Esophagus muscularis mucosa (tissue), 4 donors: ENCODE measurements around the gene DGAT2. TPM values are rescaled to one million over a fixed set of nuclear protein-coding genes. Genes with fewer than 3 reads are reported as not detected.
A peak's percentile ranks its signal among the peaks of the same experiment; 100 is the strongest.

Source experiments
- DNase-seq: peaks from one replicate; pipeline ENCODE4 v3.0.0-alpha.2; 2017; ENCODE audit errors: extremely low spot score
- H3K27ac ChIP-seq, 4 donors: fragments of 200-600 bp; sonication (generic); replicated peaks in 1 of 4; 1 replicate in 3 of 4; 2 replicates in 1 of 4; pipeline ENCODE4 v1.5.1; 2016 to 2019; ENCODE audit warnings: mild to moderate bottlenecking in 1 of 4
- H3K27me3 ChIP-seq, 4 donors: fragments of 200-600 bp; sonication (generic); one replicate each; pipeline versions ENCODE4 v1.5.1 to v1.6.0; 2016 to 2019
- H3K36me3 ChIP-seq, 4 donors: fragments of 200-600 bp; sonication (generic); one replicate each; pipeline ENCODE4 v1.5.1; 2016 to 2019
- H3K4me1 ChIP-seq, 4 donors: fragments of 200-600 bp; sonication (generic); one replicate each; pipeline ENCODE4 v1.5.1; 2016 to 2019
- H3K4me3 ChIP-seq, 4 donors: fragments of 200-600 bp; sonication (generic); 1 replicate in 2 of 4; 2 replicates in 2 of 4; pipeline ENCODE4 v1.5.1; 2016 to 2019; ENCODE audit warnings: mild to moderate bottlenecking in 4 of 4, moderate library complexity in 1 of 4
- H3K9me3 ChIP-seq, 4 donors: fragments of 200-600 bp; sonication (generic); 1 replicate in 3 of 4; 2 replicates in 1 of 4; pipeline ENCODE4 v1.5.1; 2016 to 2019
- CTCF ChIP-seq, 3 experiments: fragments of 200-600 bp in 2 of 3; fragments of 450-650 bp in 1 of 3; sonication (generic) in 2 of 3; IDR thresholded peaks; one replicate each; pipeline ENCODE4 v1.5.1; 2017 to 2019; ENCODE audit warnings: antibody characterized with exemption in 3 of 3, mild to moderate bottlenecking in 2 of 3, moderate library complexity in 1 of 3
- EP300 ChIP-seq: sonication (generic); formaldehyde crosslinking; IDR thresholded peaks from one replicate; pipeline ENCODE4 v1.6.1; 2017; ENCODE audit warnings: antibody characterized with exemption
- POLR2A ChIP-seq: fragments of 450-650 bp; IDR thresholded peaks from one replicate; pipeline ENCODE4 v1.6.1; 2017; ENCODE audit warnings: antibody characterized with exemption, moderate library complexity, mild to moderate bottlenecking, low read depth
- POLR2AphosphoS5 ChIP-seq, 2 donors: sonication (generic); formaldehyde crosslinking; IDR thresholded peaks; one replicate each; pipeline ENCODE4 v1.6.1; 2017; ENCODE audit warnings: antibody characterized with exemption in 2 of 2
- WGBS: methylation state at CpG from one replicate; pipeline ENCODE4 v1.1.5; 2018; 5-methylcytosine and 5-hydroxymethylcytosine counted together
- intact Hi-C: fragments of 100-400 bp; cut with DNase I; formaldehyde crosslinking; loops from one replicate; pipeline ENCODE4 v1.15.1; 2023
- total RNA-seq, 4 donors: library from RNA; depleted of rRNA; stranded (reverse); fragments of >200 nt; gene quantifications; one replicate each; pipeline versions ENCODE4 v1.1.0 to v1.2.1, GENCODE V29; 2016

The DGAT2 gene
- total RNA-seq, 4 donors from 2014 or later: 0.83 to 6.5 (median 2.0) TPM

- Histone ChIP-seq H3K9me3 (no peaks in the 10 kb centered on the region), H3K4me1 (peaks cover 23 to 49% (median 45%) of the 10 kb centered on the region in 4 donors), H3K4me3 (peak within 1 kb of the TSS; percentile 87 to 100 (median 93)), H3K27ac (peak within 1 kb of the TSS; percentile 94 to 99 (median 96)), H3K27me3 (no peaks in the 10 kb centered on the region), H3K36me3 (no peaks in the 10 kb centered on the region)
- DNase-seq: peak; percentile 100
- intact Hi-C loops: no loop called here
- WGBS: 0% methylated on average over 14 of the region's 39 CpGs
- TF ChIP-seq POLR2A (peak; percentile 79), POLR2AphosphoS5 (IDR thresholded peaks at IDR 0.05) (peak; percentile 85 to 96), CTCF (IDR thresholded peaks at IDR 0.05) (peak in 2 of 3 experiments; percentile 9 to 22), EP300 (no peak)
Observed at GRCh38 chr11:75814677-75815344, 46.2 kb downstream of the DGAT2 start, which contains the start of gene UVRAG. UVRAG (plus strand) TSS chr11:75815210; CDS start chr11:75815408, 198 bp downstream.

GRCh38 chr11:75815345-75816168 is 47.0 kb downstream of the DGAT2 start:
- no peaks in the 10 kb centered on the region for H3K27me3 ChIP-seq
- peaks cover 23 to 54% (median 49%) of the 10 kb centered on the region in 4 donors for H3K4me1 ChIP-seq
- no peaks in the 10 kb centered on the region for H3K36me3 ChIP-seq
- WGBS: 1% methylated on average over 23 of the region's 60 CpGs
- intact Hi-C loops: no loop called here
- TF ChIP-seq POLR2A (no peak), EP300 (no peak), POLR2AphosphoS5 (IDR thresholded peaks at IDR 0.05) (no peak), CTCF (IDR thresholded peaks at IDR 0.05) (no peak)
- peak overlapping the region; percentile 94 to 99 (median 96) for H3K27ac ChIP-seq
- H3K9me3 ChIP-seq: no peaks in the 10 kb centered on the region
- DNase-seq: no peak
- H3K4me3 ChIP-seq: peak overlapping the region; percentile 87 to 100 (median 93)

- TF ChIP-seq CTCF (IDR thresholded peaks at IDR 0.05): no peak
- no peak for TF ChIP-seq EP300
- TF ChIP-seq POLR2AphosphoS5 (IDR thresholded peaks at IDR 0.05): peak in 1 of 2 donors; percentile 4
- no peak for TF ChIP-seq POLR2A
- H3K4me3 ChIP-seq: peak overlapping the region; percentile 87 to 100 (median 93)
- 19% methylated on average over 6 of the region's 6 CpGs for WGBS
- DNase-seq: no peak
- H3K36me3 ChIP-seq: no peaks in the 10 kb centered on the region
- H3K4me1 ChIP-seq: peaks cover 23 to 62% (median 58%) of the 10 kb centered on the region in 4 donors
- H3K9me3 ChIP-seq: no peaks in the 10 kb centered on the region
- no peaks in the 10 kb centered on the region for H3K27me3 ChIP-seq
- intact Hi-C loops: no loop called here
- H3K27ac ChIP-seq: peak overlapping the region; percentile 94 to 99 (median 96)
Observed at GRCh38 chr11:75816561-75817239, 48.1 kb downstream of the DGAT2 start.

GRCh38 chr11:75820645-75821044 is 52.1 kb downstream of the DGAT2 start:
- H3K4me1 ChIP-seq: peaks cover 26 to 88% (median 78%) of the 10 kb centered on the region in 4 donors
- no peak overlapping the region for H3K27ac ChIP-seq
- H3K4me3 ChIP-seq: no peak overlapping the region
- no peaks in the 10 kb centered on the region for H3K27me3 ChIP-seq
- DNase-seq: no peak
- H3K36me3 ChIP-seq: no peaks in the 10 kb centered on the region
- H3K9me3 ChIP-seq: no peaks in the 10 kb centered on the region
- WGBS: 95% methylated on average over 1 of the region's 1 CpG
- TF ChIP-seq POLR2A (no peak), CTCF (IDR thresholded peaks at IDR 0.05) (no peak), EP300 (no peak), POLR2AphosphoS5 (IDR thresholded peaks at IDR 0.05) (no peak)
- intact Hi-C loops: no loop called here
